Measurements from ENCODE around the gene ACTN2.

ACTN2 gene

DNA sequence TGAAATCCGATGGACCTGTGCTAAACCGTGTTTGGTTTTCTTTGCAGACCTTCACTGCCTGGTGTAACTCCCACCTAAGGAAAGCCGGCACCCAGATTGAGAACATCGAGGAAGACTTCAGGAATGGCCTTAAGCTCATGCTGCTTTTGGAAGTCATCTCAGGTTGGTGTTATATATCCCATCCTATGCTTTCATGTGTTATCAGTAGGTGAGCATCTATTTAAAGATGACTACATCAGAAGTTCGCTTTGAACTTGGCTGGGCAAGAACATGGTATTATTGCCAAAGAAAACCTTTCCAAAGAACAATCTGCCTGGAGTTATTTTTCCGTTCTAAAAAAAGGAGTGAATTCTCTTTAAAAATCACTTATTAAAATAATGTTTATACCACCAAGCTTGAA, 31.5 kb downstream of the ACTN2 start:
- H3K4me1 ChIP-seq (ENCODE audit: insufficient read depth, low read length, poor library complexity, severe bottlenecking) = no peaks in the 10 kb centered on the region
- H3K4me2 ChIP-seq (ENCODE audit: low read depth, low read length, poor library complexity, severe bottlenecking) = no peak overlapping the region
- no peak overlapping the region for H3K9ac ChIP-seq (ENCODE audit: low read depth, low read length, poor library complexity, severe bottlenecking)
- no peaks in the 10 kb centered on the region for H3K9me3 ChIP-seq (ENCODE audit: insufficient read depth, low read depth, low read length)
- H3K36me3 ChIP-seq (ENCODE audit: insufficient read depth, low read length) = no peaks in the 10 kb centered on the region
- no peaks in the 10 kb centered on the region for H3F3A ChIP-seq (ENCODE audit: low read depth)
- no peak overlapping the region for H2AFZ ChIP-seq (ENCODE audit: low read length)
- H3K79me2 ChIP-seq (ENCODE audit: insufficient read depth, low read length) = no peaks in the 10 kb centered on the region
- H3K4me3 ChIP-seq (ENCODE audit: low read length, poor library complexity, severe bottlenecking) = no peak overlapping the region
- no peaks in the 10 kb centered on the region for H3K27me3 ChIP-seq (ENCODE audit: insufficient read depth, low read length, poor library complexity, severe bottlenecking)
- no peaks in the 10 kb centered on the region for H4K20me1 ChIP-seq (ENCODE audit: insufficient read depth, low read length, poor library complexity, severe bottlenecking)
- H3K9me2 ChIP-seq (replicated peaks; ENCODE audit: low read depth, low read length) = no peaks in the 10 kb centered on the region
- no peak for TF ChIP-seq CTCF (conservative IDR thresholded peaks at IDR 0.05; ENCODE audit: low read length)
- no peak for TF ChIP-seq EZH2phosphoT487 (IDR thresholded peaks at IDR 0.05; ENCODE audit: borderline replicate concordance)

GRCh38 chr1:236718328-236718727, 32.0 kb downstream of the ACTN2 start:
- no peaks in the 10 kb centered on the region for H3K9me2 ChIP-seq (replicated peaks; ENCODE audit: low read depth, low read length)
- no peaks in the 10 kb centered on the region for H3K27me3 ChIP-seq (ENCODE audit: insufficient read depth, low read length, poor library complexity, severe bottlenecking)
- H4K20me1 ChIP-seq (ENCODE audit: insufficient read depth, low read length, poor library complexity, severe bottlenecking) = no peaks in the 10 kb centered on the region
- no peak overlapping the region for H2AFZ ChIP-seq (ENCODE audit: low read length)
- no peaks in the 10 kb centered on the region for H3K36me3 ChIP-seq (ENCODE audit: insufficient read depth, low read length)
- no peaks in the 10 kb centered on the region for H3K4me1 ChIP-seq (ENCODE audit: insufficient read depth, low read length, poor library complexity, severe bottlenecking)
- no peak overlapping the region for H3K9ac ChIP-seq (ENCODE audit: low read depth, low read length, poor library complexity, severe bottlenecking)
- H3K4me2 ChIP-seq (ENCODE audit: low read depth, low read length, poor library complexity, severe bottlenecking) = no peak overlapping the region
- no peak for TF ChIP-seq CTCF (conservative IDR thresholded peaks at IDR 0.05; ENCODE audit: low read length)
- no peak for TF ChIP-seq EZH2phosphoT487 (IDR thresholded peaks at IDR 0.05; ENCODE audit: borderline replicate concordance)
- no peak overlapping the region for H3K4me3 ChIP-seq (ENCODE audit: low read length, poor library complexity, severe bottlenecking)
- H3K79me2 ChIP-seq (ENCODE audit: insufficient read depth, low read length) = no peaks in the 10 kb centered on the region
- H3K9me3 ChIP-seq (ENCODE audit: insufficient read depth, low read depth, low read length) = no peaks in the 10 kb centered on the region
- no peaks in the 10 kb centered on the region for H3F3A ChIP-seq (ENCODE audit: low read depth)

- Histone ChIP-seq H3K9ac (ENCODE audit: low read depth, low read length, poor library complexity, severe bottlenecking) (no peak overlapping the region), H4K20me1 (ENCODE audit: insufficient read depth, low read length, poor library complexity, severe bottlenecking) (no peaks in the 10 kb centered on the region), H3K4me3 (ENCODE audit: low read length, poor library complexity, severe bottlenecking) (no peak overlapping the region), H3K36me3 (ENCODE audit: insufficient read depth, low read length) (no peaks in the 10 kb centered on the region), H3K9me3 (ENCODE audit: insufficient read depth, low read depth, low read length) (no peaks in the 10 kb centered on the region), H3F3A (ENCODE audit: low read depth) (no peaks in the 10 kb centered on the region), H3K79me2 (ENCODE audit: insufficient read depth, low read length) (no peaks in the 10 kb centered on the region), H3K4me1 (ENCODE audit: insufficient read depth, low read length, poor library complexity, severe bottlenecking) (no peaks in the 10 kb centered on the region), H2AFZ (ENCODE audit: low read length) (no peak overlapping the region), H3K27me3 (ENCODE audit: insufficient read depth, low read length, poor library complexity, severe bottlenecking) (no peaks in the 10 kb centered on the region), H3K9me2 (replicated peaks; ENCODE audit: low read depth, low read length) (no peaks in the 10 kb centered on the region), H3K4me2 (ENCODE audit: low read depth, low read length, poor library complexity, severe bottlenecking) (no peak overlapping the region)
- TF ChIP-seq EZH2phosphoT487 (IDR thresholded peaks at IDR 0.05; ENCODE audit: borderline replicate concordance) = no peak
- no peak for TF ChIP-seq CTCF (conservative IDR thresholded peaks at IDR 0.05; ENCODE audit: low read length)
These were observed 33.9 kb downstream of the ACTN2 start for GRCh38 chr1:236720206-236720605.

Data from Loucy (cell line).